Adipocyte (in vitro differentiated cells): ENCODE measurements around the gene HMOX1.

Experiments
- DNase-seq: peaks from one replicate; pipeline ENCODE4 v3.0.0-alpha.2; 2015; ENCODE audit warnings: low read depth
- H3K27me3 ChIP-seq: replicated peaks from 2 replicates; pipeline ENCODE4 v1.7.0; 2013; ENCODE audit warnings: mild to moderate bottlenecking, low read length, moderate library complexity; ENCODE audit not compliant: control insufficient read depth, insufficient read depth
- H3K36me3 ChIP-seq: 2 replicates; pipeline ENCODE4 v1.7.0; 2013; ENCODE audit warnings: low read length, mild to moderate bottlenecking, moderate library complexity; ENCODE audit not compliant: control insufficient read depth, insufficient read depth, severe bottlenecking
- H3K4me1 ChIP-seq: 2 replicates; pipeline ENCODE4 v1.7.0; 2013; ENCODE audit warnings: mild to moderate bottlenecking, low read length, moderate library complexity; ENCODE audit not compliant: control insufficient read depth, insufficient read depth
- H3K4me3 ChIP-seq: 2 replicates; pipeline ENCODE4 v1.7.0; 2013; ENCODE audit warnings: mild to moderate bottlenecking, low read length, moderate library complexity
- H3K9ac ChIP-seq: 2 replicates; pipeline ENCODE4 v1.7.0; 2013; ENCODE audit warnings: mild to moderate bottlenecking, low read length, moderate library complexity
- H3K9me3 ChIP-seq: 2 replicates; pipeline ENCODE4 v1.7.0; 2013; ENCODE audit warnings: mild to moderate bottlenecking, low read length, moderate library complexity; ENCODE audit not compliant: control insufficient read depth

The HMOX1 gene

GRCh38 chr22:35344956-35345690 is 35.8 kb upstream of the HMOX1 start:
- no peak overlapping the region for H3K4me3 ChIP-seq
- no peaks in the 10 kb centered on the region for H3K27me3 ChIP-seq
- no peak for DNase-seq
- peaks cover 82% of the 10 kb centered on the region for H3K36me3 ChIP-seq
- H3K9ac ChIP-seq, result no peak overlapping the region
- H3K4me1 ChIP-seq, result peaks cover 3% of the 10 kb centered on the region
- no peaks in the 10 kb centered on the region for H3K9me3 ChIP-seq

GRCh38 chr22:35345808-35346505 is 34.9 kb upstream of the HMOX1 start:
- Histone ChIP-seq H3K4me1 (peaks cover 9% of the 10 kb centered on the region), H3K27me3 (no peaks in the 10 kb centered on the region), H3K4me3 (no peak overlapping the region), H3K36me3 (peaks cover 74% of the 10 kb centered on the region), H3K9me3 (no peaks in the 10 kb centered on the region), H3K9ac (no peak overlapping the region)
- DNase-seq, result no peak

DNA sequence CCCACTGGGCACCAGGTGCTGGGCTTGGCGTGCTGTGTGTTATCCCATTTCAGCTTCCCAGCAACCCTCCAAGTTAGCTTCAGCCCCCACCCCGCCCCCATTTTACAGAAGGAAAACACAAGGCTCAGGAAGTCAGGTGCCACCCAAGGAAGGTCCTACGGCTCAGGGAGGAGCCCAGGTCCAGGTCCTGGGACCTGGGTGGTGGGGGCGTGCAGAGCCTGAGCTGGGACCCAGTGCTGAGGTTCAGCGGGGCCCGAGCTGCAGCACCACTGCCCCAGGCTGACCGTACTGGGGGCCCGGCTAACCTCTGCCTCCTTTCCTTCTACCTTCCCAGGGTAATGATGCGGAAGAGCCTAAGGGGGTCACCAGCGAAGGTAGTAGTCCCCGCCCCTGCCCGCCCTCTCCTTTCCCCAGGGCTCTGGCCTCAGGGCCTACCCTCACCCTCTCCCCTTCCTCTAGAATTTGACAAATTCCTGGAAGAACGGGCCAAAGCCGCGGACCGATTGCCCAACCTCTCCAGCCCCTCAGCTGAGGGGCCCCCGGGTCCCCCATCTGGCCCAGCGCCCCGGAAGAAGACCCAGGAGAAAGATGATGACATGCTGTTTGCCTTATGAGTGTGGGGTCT is 34.2 kb upstream of the HMOX1 start:
- peaks cover 16% of the 10 kb centered on the region for H3K4me1 ChIP-seq
- H3K36me3 ChIP-seq, result peaks cover 66% of the 10 kb centered on the region
- no peak for DNase-seq
- no peaks in the 10 kb centered on the region for H3K27me3 ChIP-seq
- H3K9ac ChIP-seq, result no peak overlapping the region
- H3K9me3 ChIP-seq, result no peaks in the 10 kb centered on the region
- no peak overlapping the region for H3K4me3 ChIP-seq

DNA sequence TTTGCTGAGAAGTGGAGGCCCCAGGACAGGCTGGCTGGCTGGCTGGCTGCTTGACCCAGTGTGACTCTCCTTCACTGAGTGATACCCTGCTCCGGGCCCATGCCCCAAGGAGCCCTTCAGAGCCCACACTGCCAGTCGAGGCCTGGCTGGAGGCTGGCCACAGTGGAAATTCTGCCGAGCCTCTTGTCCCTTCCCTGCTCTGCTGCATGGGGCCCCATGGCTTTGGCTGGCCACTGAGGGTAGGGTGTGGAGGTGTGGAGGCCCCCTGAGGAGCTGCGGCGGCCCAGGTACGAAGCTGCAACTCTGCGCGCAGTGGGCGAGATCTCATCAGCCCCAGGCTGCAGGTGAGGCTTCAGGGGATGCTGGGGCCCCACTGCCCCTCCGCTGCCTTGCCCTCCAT is 33.4 kb upstream of the HMOX1 start:
- Histone ChIP-seq H3K9ac (no peak overlapping the region), H3K4me1 (peaks cover 19% of the 10 kb centered on the region), H3K9me3 (no peaks in the 10 kb centered on the region), H3K36me3 (peaks cover 59% of the 10 kb centered on the region), H3K4me3 (no peak overlapping the region), H3K27me3 (no peaks in the 10 kb centered on the region)
- DNase-seq, result no peak

- Histone ChIP-seq H3K9ac (no peak overlapping the region), H3K4me1 (peaks cover 19% of the 10 kb centered on the region), H3K27me3 (no peaks in the 10 kb centered on the region), H3K36me3 (peaks cover 52% of the 10 kb centered on the region), H3K4me3 (no peak overlapping the region), H3K9me3 (no peaks in the 10 kb centered on the region)
- no peak for DNase-seq
Measured at GRCh38 chr22:35348026-35348590, 32.8 kb upstream of the HMOX1 start.

DNA sequence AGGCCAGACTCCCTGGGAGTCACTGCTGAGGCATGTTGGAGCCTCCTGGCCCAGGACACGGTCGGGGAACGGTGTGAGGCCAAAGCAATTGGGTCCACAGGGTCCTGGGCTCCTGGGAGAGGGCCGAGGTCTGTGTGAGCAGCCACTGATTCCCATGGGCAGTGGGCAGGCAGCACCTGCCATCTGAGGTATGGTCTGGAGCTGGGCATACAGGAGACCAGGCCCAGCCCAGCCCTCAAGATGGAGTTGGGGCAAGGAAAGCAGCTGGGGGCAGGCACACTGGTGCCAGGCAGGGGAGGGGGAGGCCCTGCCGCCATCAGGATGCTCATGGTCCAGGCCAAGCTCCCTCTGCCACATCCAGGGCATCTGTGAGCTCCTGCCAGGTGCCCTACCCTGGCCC is 32.2 kb upstream of the HMOX1 start:
- Histone ChIP-seq H3K4me1 (peaks cover 19% of the 10 kb centered on the region), H3K4me3 (no peak overlapping the region), H3K9me3 (no peaks in the 10 kb centered on the region), H3K27me3 (no peaks in the 10 kb centered on the region), H3K36me3 (peaks cover 46% of the 10 kb centered on the region), H3K9ac (no peak overlapping the region)
- no peak for DNase-seq

GRCh38 chr22:35349368-35349703 is 31.6 kb upstream of the HMOX1 start:
- H3K4me3 ChIP-seq, result no peak overlapping the region
- H3K27me3 ChIP-seq, result no peaks in the 10 kb centered on the region
- H3K9ac ChIP-seq, result peak overlapping the region; percentile 32
- peaks cover 40% of the 10 kb centered on the region for H3K36me3 ChIP-seq
- H3K4me1 ChIP-seq, result peaks cover 19% of the 10 kb centered on the region
- no peaks in the 10 kb centered on the region for H3K9me3 ChIP-seq
- DNase-seq, result no peak

- Histone ChIP-seq H3K36me3 (peaks cover 34% of the 10 kb centered on the region), H3K9me3 (no peaks in the 10 kb centered on the region), H3K4me1 (peaks cover 19% of the 10 kb centered on the region), H3K4me3 (no peak overlapping the region), H3K9ac (peak overlapping the region; percentile 90), H3K27me3 (no peaks in the 10 kb centered on the region)
- peak; percentile 58 for DNase-seq
Measured at GRCh38 chr22:35349704-35350538, 31.0 kb upstream of the HMOX1 start.

GRCh38 chr22:35350539-35351503 is 30.1 kb upstream of the HMOX1 start:
- peak overlapping the region; percentile 87 for H3K4me3 ChIP-seq
- peak overlapping the region; percentile 90 for H3K9ac ChIP-seq
- H3K27me3 ChIP-seq, result no peaks in the 10 kb centered on the region
- no peaks in the 10 kb centered on the region for H3K9me3 ChIP-seq
- peaks cover 25% of the 10 kb centered on the region for H3K36me3 ChIP-seq
- peaks cover 23% of the 10 kb centered on the region for H3K4me1 ChIP-seq
- peak; percentile 96 for DNase-seq
